GM18861 (cell line): Measurements from ENCODE around the gene JUNB.

ENCODE experiments used
- ATAC-seq: cut with Tn5 transposase; IDR thresholded peaks from one replicate; pipeline ENCODE4 v1.9.1; 2021; ENCODE audit not compliant: unreplicated experiment

JUNB gene

GRCh38 chr19:12791345-12792050 lies at the start of gene JUNB:
TSS of gene JUNB (plus strand) at chr19:12791486. CDS start at chr19:12791772, 286 bp downstream.
- peak; percentile 21 for ATAC-seq

DNA sequence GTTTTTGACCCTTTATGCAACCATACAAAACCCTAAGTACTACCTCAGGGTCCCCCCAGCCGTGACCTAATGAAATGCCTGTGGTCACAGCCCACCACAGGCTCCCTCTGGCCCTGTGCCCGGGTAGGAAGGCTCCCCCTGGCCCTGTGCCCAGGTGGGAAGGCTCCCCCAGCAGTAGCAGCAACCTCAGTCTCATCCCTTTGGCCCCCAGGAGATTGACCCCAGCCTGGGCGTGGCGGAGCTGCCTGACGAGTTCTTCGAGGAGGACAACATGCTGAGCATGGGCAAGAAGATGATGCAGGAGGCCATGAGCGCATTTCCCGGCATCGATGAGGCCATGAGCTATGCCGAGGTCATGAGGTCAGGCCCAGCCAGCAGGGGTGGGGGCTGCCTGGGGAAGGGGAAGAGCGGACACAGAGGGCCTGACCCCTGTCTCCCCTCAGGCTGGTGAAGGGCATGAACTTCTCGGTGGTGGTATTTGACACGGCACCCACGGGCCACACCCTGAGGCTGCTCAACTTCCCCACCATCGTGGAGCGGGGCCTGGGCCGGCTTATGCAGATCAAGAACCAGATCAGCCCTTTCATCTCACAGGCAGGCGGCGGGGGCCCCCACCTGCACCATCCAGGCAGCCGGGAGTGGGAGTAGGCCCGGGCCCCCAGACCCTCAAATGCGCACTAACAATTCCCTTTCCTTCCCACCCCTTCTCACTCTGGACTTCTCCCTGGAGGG lies 46.0 kb upstream of the JUNB start:
- ATAC-seq = no peak

- no peak for ATAC-seq
These were observed 42.8 kb upstream of the JUNB start for GRCh38 chr19:12748489-12748888.

- no peak for ATAC-seq
These were observed 41.3 kb upstream of the JUNB start for GRCh38 chr19:12749938-12750521.

DNA sequence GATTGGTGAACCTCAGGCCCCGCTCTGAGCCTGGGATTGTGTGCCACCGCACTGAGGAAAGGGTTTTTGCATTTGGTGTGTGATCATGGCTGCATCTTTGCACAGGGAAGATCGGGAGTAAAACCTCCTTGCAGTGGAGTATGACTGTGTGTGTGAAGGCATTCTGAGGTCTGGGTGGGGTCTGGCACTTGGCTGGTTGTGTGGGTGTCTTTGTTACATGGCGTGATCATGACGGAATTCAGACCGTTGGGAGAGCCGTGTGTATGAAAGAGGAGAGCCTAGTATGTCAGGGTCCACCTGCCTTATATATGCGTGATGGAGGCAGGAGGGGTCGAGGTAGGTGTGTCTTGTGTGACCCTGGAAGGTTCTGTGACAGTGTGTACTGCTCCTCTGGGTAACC lies 40.4 kb upstream of the JUNB start:
- ATAC-seq = no peak

DNA sequence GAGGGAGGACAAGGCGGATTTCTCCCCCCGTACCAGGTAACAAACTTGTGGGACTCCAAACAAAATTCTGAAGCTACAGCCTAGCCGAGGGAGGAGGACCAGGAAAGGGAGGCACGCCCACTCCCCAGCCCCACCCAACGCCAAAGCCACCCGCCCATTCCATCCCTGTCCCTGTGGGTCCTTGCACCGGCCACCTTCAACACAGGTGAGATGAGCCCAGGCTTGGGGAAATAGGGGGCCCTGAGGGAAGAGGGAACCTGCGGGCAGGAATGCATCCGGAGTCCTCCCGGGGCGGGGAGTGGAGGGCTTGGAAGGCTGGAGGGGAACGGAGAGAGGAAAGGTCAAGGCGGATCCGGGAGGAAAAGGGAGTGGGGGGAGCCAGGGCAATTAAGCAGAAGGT lies 39.7 kb upstream of the JUNB start, which contains the start of gene BEST2:
BEST2 (plus strand) TSS at position 157 of the 400 bp plus-strand sequence. CDS start 802 bp downstream, outside the sequence.
- ATAC-seq = no peak

DNA sequence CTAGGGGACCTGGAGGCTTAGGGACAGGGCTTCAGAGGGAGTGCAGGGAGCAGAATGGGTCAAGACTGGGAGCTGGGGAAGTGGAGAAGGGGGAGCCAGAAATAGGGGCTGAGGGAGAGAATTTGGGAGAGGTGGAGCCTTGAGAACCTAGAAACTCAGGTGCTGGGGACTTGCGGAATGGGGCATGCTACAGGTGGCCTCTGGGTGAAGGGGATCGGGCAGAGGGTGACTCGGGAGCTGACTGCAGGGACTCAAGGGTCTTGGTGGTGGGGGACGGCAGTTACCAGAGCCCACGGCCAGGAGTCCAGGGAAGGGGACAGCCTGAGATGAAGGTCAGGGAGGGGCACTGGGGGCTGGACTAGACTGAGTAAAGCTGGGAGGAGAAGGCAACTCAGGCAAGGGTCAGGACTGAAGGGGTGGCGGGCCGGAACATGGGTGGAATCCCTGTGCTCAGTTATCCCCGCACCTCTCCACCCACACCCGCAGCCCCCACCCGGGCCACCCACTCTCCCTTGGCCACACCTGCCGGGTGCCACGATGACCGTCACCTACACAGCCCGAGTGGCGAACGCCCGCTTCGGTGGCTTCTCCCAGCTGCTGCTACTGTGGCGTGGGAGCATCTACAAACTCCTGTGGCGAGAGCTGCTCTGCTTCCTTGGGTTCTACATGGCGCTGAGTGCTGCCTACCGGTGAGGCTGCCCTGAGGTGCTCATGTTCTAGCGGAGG lies 39.1 kb upstream of the JUNB start:
- ATAC-seq = no peak

- ATAC-seq = no peak
These were observed 36.7 kb upstream of the JUNB start for GRCh38 chr19:12754465-12755196.

GRCh38 chr19:12756150-12756883 lies 35.0 kb upstream of the JUNB start:
- ATAC-seq = no peak

DNA sequence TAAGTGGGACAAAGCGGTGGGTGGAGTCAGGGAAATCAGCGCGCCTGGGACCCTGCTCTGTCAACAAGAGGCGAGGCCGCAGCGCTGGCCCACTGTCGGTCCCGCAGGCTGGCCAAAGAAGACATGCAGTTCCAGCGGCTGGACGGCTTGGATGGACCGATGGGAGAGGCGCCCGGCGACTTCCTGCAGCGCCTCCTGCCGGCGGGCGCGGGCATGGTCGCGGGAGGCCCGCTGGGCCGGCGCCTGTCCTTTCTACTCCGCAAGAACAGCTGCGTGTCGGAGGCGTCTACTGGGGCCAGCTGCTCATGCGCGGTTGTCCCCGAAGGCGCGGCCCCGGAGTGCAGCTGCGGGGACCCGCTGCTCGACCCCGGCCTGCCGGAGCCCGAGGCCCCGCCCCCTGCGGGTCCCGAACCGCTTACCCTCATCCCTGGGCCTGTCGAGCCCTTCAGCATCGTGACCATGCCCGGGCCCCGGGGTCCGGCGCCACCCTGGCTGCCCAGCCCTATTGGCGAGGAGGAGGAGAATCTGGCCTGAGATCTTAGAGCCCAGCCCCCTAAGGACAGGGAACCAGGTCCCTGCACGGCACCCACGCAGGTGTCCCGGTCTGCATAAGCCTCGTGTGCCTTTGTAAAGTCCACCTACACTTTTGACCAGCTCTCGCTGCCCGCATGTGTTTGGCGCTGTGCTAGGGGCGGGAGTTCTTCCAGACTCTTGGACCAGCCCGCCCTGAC lies 33.6 kb upstream of the JUNB start:
- no peak for ATAC-seq

DNA sequence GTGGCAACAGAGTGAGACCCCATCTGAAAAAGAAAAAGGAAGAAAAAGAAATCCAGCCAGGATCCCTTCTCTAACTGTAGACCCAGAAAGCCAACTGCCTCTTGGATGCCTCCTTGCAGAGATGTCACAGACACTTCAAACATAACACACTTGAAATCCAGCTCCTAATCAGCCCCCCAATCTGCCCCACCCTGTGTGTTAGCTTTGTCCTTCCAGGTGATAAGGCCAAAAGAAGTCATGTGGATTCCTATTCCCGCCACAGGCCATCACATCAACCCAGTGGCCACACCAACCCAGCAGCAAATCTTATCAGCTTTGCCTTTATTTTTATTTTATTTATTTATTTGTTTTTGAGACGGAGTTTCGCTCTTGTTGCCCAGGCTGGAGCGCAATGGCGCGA lies 31.6 kb upstream of the JUNB start:
- no peak for ATAC-seq

DNA sequence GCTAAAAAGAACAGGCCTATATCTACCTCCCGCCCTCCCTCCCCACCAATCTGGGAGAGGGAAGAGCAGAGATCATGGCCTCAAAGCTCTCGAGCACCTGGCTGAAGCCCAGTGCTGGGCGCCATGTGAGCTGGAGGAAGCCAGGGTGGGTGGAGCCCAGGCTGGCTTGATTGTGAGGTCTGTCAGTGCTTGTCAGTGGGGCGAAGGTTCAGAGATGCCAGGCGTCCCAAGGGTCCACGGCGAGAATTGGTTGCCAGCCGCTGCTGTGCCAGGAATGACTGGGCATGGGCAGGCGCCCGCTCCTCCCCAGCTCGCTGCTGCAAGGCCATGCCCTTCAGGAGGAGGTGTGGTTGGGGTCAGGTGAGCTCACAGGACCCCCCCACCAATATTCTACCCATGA lies 28.2 kb upstream of the JUNB start:
- no peak for ATAC-seq

GRCh38 chr19:12764698-12765097 lies 26.6 kb upstream of the JUNB start:
- no peak for ATAC-seq

- no peak for ATAC-seq
These were observed 25.2 kb upstream of the JUNB start for GRCh38 chr19:12766051-12766521.

- no peak for ATAC-seq
These were observed 24.1 kb upstream of the JUNB start for GRCh38 chr19:12767150-12767549.

- ATAC-seq = no peak
These were observed 23.6 kb upstream of the JUNB start for GRCh38 chr19:12767666-12768065.

GRCh38 chr19:12769689-12770088 lies 21.6 kb upstream of the JUNB start:
- no peak for ATAC-seq

DNA sequence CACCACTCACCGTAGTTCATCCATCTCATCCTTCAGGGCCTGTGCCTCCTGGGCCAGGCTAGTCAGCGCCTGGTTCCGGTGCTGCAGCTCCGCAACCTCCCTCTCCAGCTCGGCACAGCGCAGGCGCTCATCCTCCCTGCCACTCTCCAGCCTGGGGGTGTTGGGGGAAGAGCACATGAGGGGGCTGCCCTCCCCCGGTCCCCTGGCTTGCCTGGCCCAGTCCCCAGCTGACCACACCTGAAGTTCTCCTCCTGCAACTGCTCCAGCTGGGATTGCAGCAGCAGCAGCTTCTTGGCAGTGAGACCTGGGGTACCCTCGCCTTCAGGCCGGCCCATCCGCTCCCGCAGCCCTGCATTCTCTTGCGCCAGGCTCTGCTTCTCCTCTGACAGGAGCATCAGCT lies 20.4 kb upstream of the JUNB start:
- ATAC-seq = no peak

- ATAC-seq = no peak
These were observed 19.0 kb upstream of the JUNB start for GRCh38 chr19:12772323-12772722.
